Duodenal mucosa (tissue), 2 donors: ENCODE data around the gene RARRES2.

Source experiments
- H3K27ac ChIP-seq: one replicate; pipeline ENCODE4 v1.7.0; 2013; ENCODE audit warnings: low read depth, low read length
- H3K27me3 ChIP-seq, 2 donors: one replicate each; pipeline ENCODE4 v1.7.0; 2013; ENCODE audit warnings: low read length in 2 of 2, control low read depth in 1 of 2; ENCODE audit not compliant: insufficient read depth in 2 of 2, control insufficient read depth in 1 of 2
- H3K36me3 ChIP-seq, 2 donors: one replicate each; pipeline ENCODE4 v1.7.0; 2013; ENCODE audit warnings: low read length in 2 of 2, control low read depth in 1 of 2; ENCODE audit not compliant: insufficient read depth in 2 of 2, control insufficient read depth in 1 of 2
- H3K4me1 ChIP-seq, 2 donors: one replicate each; pipeline ENCODE4 v1.7.0; 2013; ENCODE audit warnings: low read length in 2 of 2, control low read depth in 1 of 2; ENCODE audit not compliant: insufficient read depth in 2 of 2, control insufficient read depth in 1 of 2
- H3K4me3 ChIP-seq, 2 donors: one replicate each; pipeline ENCODE4 v1.7.0; 2013; ENCODE audit warnings: low read length in 2 of 2, low read depth in 1 of 2
- H3K9ac ChIP-seq, 2 donors: one replicate each; pipeline ENCODE4 v1.7.0; 2013; ENCODE audit warnings: low read length in 2 of 2, low read depth in 1 of 2
- H3K9me3 ChIP-seq, 2 donors: one replicate each; pipeline ENCODE4 v1.7.0; 2013; ENCODE audit warnings: low read length in 2 of 2, control low read depth in 1 of 2; ENCODE audit not compliant: control insufficient read depth in 1 of 2

Gene RARRES2

DNA sequence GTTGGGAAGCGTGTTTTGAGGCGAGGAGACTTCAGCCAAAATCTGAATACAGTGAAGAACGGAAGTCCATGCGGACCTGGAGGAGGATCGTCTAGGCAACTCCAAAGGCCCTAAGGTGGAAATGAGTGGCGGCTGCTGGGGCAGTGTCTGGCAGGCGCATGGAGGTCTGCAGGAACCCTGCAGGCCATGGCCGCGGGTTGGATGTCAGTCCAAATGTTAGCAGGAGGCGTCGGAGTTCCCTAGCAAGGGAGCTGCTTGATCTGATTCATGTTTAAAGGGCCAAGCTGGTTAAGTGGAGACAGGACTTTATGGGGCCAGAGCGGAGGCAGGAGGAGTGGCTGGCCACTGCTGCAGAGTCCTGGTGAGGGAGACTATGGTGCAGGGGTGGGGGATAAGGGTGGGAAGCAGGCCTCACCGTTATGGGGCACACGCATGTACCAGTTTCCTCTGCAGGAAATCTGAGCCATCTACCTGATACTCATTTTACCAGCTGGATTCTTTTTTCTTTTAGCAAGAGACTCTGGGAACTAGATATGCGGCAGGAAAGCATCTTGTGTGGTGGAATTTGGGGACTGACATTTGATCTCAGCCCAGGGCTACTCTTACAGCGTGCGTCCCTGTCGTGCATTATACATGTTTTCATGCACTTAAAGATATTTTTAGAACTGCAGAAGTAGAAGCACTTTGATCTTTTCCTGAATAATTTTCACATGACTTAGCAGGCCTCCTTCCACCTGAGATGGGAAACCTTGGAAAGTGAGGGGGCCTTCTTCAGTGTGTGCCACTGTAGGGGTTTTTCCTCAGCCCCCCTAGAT, 20.6 kb upstream of the RARRES2 start:
- Histone ChIP-seq H3K9me3 (no peaks in the 10 kb centered on the region), H3K4me1 (peaks cover 9 to 12% of the 10 kb centered on the region in 2 donors), H3K9ac (no peak overlapping the region), H3K36me3 (no peaks in the 10 kb centered on the region), H3K27ac (no peak overlapping the region), H3K27me3 (no peaks in the 10 kb centered on the region), H3K4me3 (no peak overlapping the region)

DNA sequence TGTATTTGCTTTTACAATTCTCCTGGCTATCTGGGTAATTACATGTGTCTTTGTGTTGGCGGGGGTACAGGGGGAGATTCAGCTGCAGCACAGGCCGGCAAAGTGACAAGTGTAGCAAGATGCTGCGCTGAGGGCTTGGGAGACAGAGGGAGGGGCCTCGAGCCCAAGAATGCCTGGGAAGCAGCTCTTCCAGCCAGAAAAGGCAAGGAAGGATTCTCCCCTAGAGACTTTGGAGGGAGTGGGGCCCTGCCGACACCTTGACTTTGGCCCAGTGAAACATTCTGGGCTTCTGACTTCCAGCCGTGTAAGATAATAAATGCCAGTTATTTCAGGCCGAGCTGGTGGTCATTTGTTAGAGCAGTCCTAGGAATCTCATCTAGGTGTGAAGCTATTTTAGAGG, 20.0 kb upstream of the RARRES2 start:
- H3K4me3 ChIP-seq: no peak overlapping the region
- H3K36me3 ChIP-seq: no peaks in the 10 kb centered on the region
- H3K4me1 ChIP-seq: peaks cover 9 to 12% of the 10 kb centered on the region in 2 donors
- H3K9me3 ChIP-seq: no peaks in the 10 kb centered on the region
- H3K27ac ChIP-seq: no peak overlapping the region
- no peak overlapping the region for H3K9ac ChIP-seq
- no peaks in the 10 kb centered on the region for H3K27me3 ChIP-seq

DNA sequence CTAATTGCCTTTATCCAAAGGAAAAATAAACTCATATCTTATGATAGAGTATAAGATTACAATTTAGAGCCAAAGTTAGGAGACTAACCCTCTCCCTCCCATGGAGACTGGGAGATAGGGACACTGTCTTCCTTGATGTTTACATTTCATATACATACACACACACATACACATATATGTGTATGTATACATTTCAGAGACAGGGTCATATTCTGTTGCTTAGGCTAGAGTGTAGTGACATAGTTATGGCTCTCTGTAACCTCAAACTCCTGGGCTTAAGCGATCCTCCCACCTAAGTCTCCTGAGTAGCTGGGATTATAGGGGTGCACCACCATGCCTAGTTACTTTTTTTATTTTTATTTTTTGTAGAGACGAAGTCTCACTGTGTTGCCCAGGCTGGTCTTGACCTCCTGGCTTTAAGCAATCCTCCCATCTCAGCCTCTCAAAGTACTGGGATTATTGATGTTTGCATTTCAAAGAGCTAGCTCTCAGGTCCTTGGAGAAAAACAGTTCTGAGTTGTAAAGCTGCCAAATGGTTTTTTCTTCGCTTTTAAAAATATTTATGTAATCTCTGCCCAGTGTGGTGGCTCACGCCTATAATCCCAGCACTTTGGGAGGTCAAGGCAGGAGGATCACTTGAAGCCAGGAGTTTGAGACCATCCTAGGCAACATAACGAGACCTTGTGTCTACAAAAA, 19.1 kb upstream of the RARRES2 start:
- Histone ChIP-seq H3K27me3 (no peaks in the 10 kb centered on the region), H3K4me3 (no peak overlapping the region), H3K9ac (no peak overlapping the region), H3K36me3 (no peaks in the 10 kb centered on the region), H3K9me3 (no peaks in the 10 kb centered on the region), H3K27ac (no peak overlapping the region), H3K4me1 (peaks cover 9 to 12% of the 10 kb centered on the region in 2 donors)

DNA sequence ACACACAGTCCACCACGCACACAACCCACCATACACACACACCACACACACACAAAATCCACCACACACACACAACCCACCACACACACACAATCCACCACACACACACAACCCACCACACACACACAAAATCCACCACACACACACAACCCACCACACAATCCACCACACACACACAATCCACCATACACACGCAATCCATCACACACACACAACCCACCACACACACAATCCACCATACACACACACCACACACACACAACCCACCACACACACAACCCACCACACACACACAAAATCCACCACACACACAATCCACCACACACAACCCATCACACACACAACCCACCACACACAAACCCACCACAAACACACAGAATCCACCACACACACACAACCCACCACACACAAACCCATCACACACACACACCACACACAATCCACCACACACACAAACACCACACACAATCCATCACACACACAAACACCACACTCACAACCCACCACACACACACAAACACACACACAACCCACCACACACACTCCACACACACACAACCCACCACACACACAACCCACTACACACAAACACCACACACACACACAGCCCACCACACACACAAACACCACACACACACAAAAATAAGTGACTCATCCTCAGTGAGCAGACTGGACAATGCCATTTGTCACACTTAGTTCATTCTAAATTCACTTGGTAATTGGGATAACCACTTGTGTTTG, 18.4 kb upstream of the RARRES2 start:
- H3K9me3 ChIP-seq: no peaks in the 10 kb centered on the region
- no peaks in the 10 kb centered on the region for H3K27me3 ChIP-seq
- H3K4me1 ChIP-seq: peaks cover 9 to 12% of the 10 kb centered on the region in 2 donors
- H3K4me3 ChIP-seq: no peak overlapping the region
- H3K9ac ChIP-seq: no peak overlapping the region
- no peaks in the 10 kb centered on the region for H3K36me3 ChIP-seq
- H3K27ac ChIP-seq: no peak overlapping the region

DNA sequence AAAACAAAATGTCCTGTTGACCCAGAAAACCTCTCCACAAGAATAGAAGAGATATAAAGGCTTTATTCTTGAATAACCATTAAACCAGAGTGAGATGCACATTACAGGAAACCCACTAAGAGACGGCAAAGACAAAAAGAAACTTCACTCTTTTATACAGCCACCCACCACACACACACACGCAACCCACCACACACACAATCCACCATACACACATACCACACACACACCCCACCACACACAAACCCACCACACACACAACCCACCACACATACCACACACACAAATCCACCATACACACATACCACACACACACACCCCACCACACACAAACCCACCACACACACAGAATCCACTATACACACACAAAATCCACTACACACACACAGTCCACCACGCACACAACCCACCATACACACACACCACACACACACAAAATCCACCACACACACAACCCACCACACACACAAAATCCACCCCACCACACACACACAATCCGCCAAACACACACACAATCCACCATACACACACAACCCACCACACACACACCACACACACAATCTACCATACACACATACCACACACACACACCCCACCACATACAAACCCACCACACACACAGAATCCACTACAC, 17.7 kb upstream of the RARRES2 start:
- peaks cover 9 to 12% of the 10 kb centered on the region in 2 donors for H3K4me1 ChIP-seq

DNA sequence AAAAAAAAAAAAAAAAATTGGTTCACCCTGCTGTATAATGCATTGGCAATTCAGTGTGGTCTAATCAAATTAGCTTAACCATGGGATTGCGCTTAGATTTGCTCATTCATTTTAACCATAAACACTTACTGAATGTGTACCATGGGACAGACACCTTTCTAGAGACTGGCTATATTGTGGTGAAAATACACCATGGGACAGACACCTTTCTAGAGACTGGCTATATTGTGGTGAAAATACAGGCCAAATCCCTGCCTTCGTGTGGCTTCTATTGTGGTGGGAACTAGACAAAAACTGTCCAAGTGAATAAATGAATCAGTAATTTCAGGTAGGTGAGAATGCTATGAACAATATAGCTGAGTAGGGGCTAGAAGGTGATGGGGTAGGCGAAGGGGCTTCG, 17.0 kb upstream of the RARRES2 start:
- H3K9me3 ChIP-seq: no peaks in the 10 kb centered on the region
- no peak overlapping the region for H3K4me3 ChIP-seq
- H3K9ac ChIP-seq: no peak overlapping the region
- peaks cover 9% of the 10 kb centered on the region in 2 donors for H3K4me1 ChIP-seq
- no peak overlapping the region for H3K27ac ChIP-seq
- no peaks in the 10 kb centered on the region for H3K27me3 ChIP-seq
- no peaks in the 10 kb centered on the region for H3K36me3 ChIP-seq

More for the DNA sequence above, 17.7 kb upstream of the RARRES2 start:
- Histone ChIP-seq H3K27ac (no peak overlapping the region), H3K4me3 (no peak overlapping the region), H3K36me3 (no peaks in the 10 kb centered on the region), H3K9ac (no peak overlapping the region), H3K9me3 (no peaks in the 10 kb centered on the region), H3K27me3 (no peaks in the 10 kb centered on the region)

DNA sequence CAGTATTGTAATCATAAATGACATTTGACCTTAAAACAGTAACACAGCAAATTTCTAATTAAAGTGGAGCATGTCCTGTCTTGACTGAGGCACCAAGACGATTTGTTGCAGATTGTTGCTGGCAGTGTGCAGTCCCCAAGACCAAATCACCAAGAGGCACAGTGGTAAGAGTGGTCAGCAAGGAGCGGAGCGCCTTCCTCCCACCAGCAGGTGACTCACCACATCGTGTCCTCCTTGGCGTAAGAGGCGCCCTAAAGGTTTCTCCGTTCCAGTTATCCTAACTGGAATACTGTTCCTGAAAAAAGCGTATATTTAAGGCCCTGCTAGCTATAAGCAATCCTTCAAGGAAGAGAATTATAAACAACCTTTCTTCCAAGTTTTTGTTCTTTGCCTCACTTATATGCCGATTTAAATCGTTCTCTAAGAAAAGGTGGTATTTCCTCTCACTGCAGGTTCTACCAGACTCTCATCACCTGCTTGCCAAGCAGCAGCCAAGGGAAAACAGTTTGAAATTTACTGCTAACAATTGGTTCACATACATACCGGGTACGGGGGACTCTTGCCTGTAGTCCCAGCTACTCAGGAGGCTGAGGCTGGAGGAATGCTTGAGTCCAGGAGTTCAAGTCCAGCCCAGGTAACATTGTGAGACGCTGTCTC, 16.5 kb upstream of the RARRES2 start:
- H3K9ac ChIP-seq: no peak overlapping the region
- H3K27ac ChIP-seq: no peak overlapping the region
- no peaks in the 10 kb centered on the region for H3K36me3 ChIP-seq

DNA sequence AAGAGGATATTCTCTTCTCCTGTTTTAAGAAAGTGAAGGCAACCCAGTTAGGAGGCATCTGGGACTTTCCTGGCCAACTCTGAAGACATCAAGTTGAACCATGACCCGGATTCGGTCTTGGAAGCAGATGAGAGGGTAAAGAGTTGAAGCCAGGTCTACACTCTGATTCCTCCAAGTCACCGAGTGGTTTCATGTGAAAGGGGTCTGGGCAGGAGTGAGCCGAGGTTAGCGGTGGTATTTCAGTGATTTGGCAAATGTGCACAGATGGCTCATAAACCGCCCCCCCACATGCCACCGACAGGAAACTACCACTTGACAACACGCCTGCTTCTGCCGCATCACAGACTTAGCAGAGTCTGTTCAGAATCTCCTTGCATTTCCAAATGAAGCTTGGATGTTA, 15.8 kb upstream of the RARRES2 start:
- Histone ChIP-seq H3K9me3 (no peaks in the 10 kb centered on the region), H3K4me1 (peaks cover 9% of the 10 kb centered on the region in 2 donors), H3K27ac (no peak overlapping the region), H3K27me3 (no peaks in the 10 kb centered on the region), H3K9ac (no peak overlapping the region), H3K36me3 (no peaks in the 10 kb centered on the region), H3K4me3 (peak overlapping the region in 1 of 2 donors; percentile 11)

More for the DNA sequence above, 16.5 kb upstream of the RARRES2 start:
- Histone ChIP-seq H3K4me1 (peaks cover 9% of the 10 kb centered on the region in 2 donors), H3K27me3 (no peaks in the 10 kb centered on the region), H3K4me3 (peak overlapping the region in 1 of 2 donors; percentile 11), H3K9me3 (no peaks in the 10 kb centered on the region)

DNA sequence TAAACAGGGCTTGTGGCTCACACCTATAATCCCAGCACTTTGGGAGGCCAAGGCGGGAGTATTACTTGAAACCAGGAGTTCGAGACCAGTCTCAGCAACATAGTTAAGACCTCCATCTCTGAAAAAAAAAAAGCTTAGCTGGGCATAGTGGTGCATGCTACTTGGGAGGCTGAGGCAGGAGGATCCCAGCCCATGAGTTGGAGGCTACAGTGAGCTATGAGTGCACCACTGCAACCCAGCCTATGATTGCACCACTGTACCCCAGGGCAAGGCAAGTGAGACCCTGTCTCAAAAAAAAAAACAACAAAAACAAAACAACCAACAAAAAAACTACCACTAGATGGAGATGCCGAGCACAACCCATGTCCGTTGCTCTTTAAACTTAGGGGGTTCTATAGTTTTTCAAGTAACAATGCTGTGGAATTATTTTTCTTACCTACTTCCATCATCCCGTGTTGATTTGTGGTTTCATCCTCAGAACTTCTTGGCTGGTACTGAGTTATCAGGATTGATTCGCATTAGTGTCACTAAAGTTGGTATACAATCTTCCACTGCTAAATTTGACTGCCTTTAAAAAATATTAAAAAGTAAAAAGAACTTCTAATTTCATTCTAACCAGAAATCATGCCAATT, 15.0 kb upstream of the RARRES2 start:
- Histone ChIP-seq H3K4me1 (peaks cover 9% of the 10 kb centered on the region in 2 donors), H3K9ac (no peak overlapping the region), H3K27ac (no peak overlapping the region), H3K27me3 (no peaks in the 10 kb centered on the region), H3K36me3 (no peaks in the 10 kb centered on the region), H3K9me3 (no peaks in the 10 kb centered on the region), H3K4me3 (no peak overlapping the region)
